Lung (tissue), 12 donors: ENCODE results near the gene PRPS2. TPM values are rescaled to one million over a fixed set of nuclear protein-coding genes. Genes with fewer than 3 reads are reported as not detected.

Experiments used
- ATAC-seq: fragments of 200-7000 bp; cut with Tn5 transposase; one replicate; pipeline ENCODE4 v1.9.1; 2020; ENCODE audit warnings: moderate number of reproducible peaks; ENCODE audit not compliant: insufficient read depth, low FRiP score
- DNase-seq, 3 donors: peaks; one replicate each; pipeline ENCODE4 v3.0.0-alpha.2; 2013 to 2017
- H3K27ac ChIP-seq, 2 donors: one replicate each; pipeline ENCODE4 v1.5.1; 2013; ENCODE audit warnings: mild to moderate bottlenecking in 2 of 2, moderate library complexity in 2 of 2, control low read depth in 1 of 2, inconsistent platforms in 1 of 2, low read depth in 1 of 2, low read length in 1 of 2
- H3K27me3 ChIP-seq, 3 donors: one replicate each; pipeline ENCODE4 v1.5.1; 2013; ENCODE audit warnings: low read length in 2 of 3; ENCODE audit not compliant: control insufficient read depth in 3 of 3, insufficient read depth in 3 of 3
- H3K36me3 ChIP-seq, 4 donors: one replicate each; pipeline ENCODE4 v1.5.1; 2013; ENCODE audit warnings: low read length in 4 of 4, mild to moderate bottlenecking in 1 of 4, moderate library complexity in 1 of 4; ENCODE audit not compliant: control insufficient read depth in 4 of 4, insufficient read depth in 4 of 4
- H3K4me1 ChIP-seq, 5 donors: one replicate each; pipeline ENCODE4 v1.5.1; 2013; ENCODE audit warnings: low read length in 5 of 5, mild to moderate bottlenecking in 2 of 5, moderate library complexity in 1 of 5; ENCODE audit not compliant: control insufficient read depth in 5 of 5, insufficient read depth in 5 of 5
- H3K4me3 ChIP-seq: one replicate; pipeline ENCODE4 v1.5.1; 2013; ENCODE audit warnings: mild to moderate bottlenecking, control low read depth, moderate library complexity
- H3K9ac ChIP-seq, 2 donors: one replicate each; pipeline ENCODE4 v1.5.1; 2013; ENCODE audit warnings: low read length in 2 of 2, control low read depth in 1 of 2; ENCODE audit not compliant: insufficient read depth in 1 of 2
- H3K9me3 ChIP-seq, 4 donors: one replicate each; pipeline ENCODE4 v1.5.1; 2013; ENCODE audit warnings: low read length in 3 of 4, mild to moderate bottlenecking in 1 of 4, moderate library complexity in 1 of 4; ENCODE audit not compliant: control insufficient read depth in 4 of 4, insufficient read depth in 3 of 4
- CTCF ChIP-seq: IDR thresholded peaks from 2 replicates; pipeline ENCODE4 v1.5.1; 2012; ENCODE audit warnings: mild to moderate bottlenecking; ENCODE audit errors: control extremely low read depth, extremely low read depth
- WGBS, 2 donors: extraction: QIAGEN DNeasy Blood & Tissue Kit; methylation state at CpG; one replicate each; pipeline ENCODE4 v1.1.7; 2013; 5-methylcytosine and 5-hydroxymethylcytosine counted together
- polyA plus RNA-seq, 2 donors: library from polyadenylated mRNA; stranded (reverse); fragments of 200-250 nt; gene quantifications; one replicate each; pipeline ENCODE4 v1.2.1, GENCODE V29; 2013
- total RNA-seq, 2 donors: library from RNA; depleted of rRNA in 1 of 2; stranded (reverse); fragments of >200 nt in 1 of 2; gene quantifications; one replicate each; pipeline ENCODE4 v1.2.1, GENCODE V29; 2014 to 2021
- donor health status: control.
- donor health status: control.
- donor health status: Bipolar disorder and iron deficiency.
- donor health status: healthy.
- donor health status: DM: yes; HTN: yes; CAD: no.

PRPS2 gene
- total and polyA plus RNA-seq, 4 donors = 12.6 to 29.6 (median 23.6) TPM

- WGBS, 2 donors = 50 to 64% methylated on average over 4 of the region's 4 CpGs
- no peaks in the 10 kb centered on the region for H3K36me3 ChIP-seq
- DNase-seq (peak; percentile 17 to 75 (median 50)), ATAC-seq (no peak)
- peaks cover 0 to 5% (median 0%) of the 10 kb centered on the region in 5 donors for H3K4me1 ChIP-seq
- H3K27me3 ChIP-seq = peaks cover 0 to 19% (median 15%) of the 10 kb centered on the region in 3 donors
- H3K4me3 ChIP-seq = no peak overlapping the region
- TF ChIP-seq CTCF = no peak
- H3K27ac ChIP-seq = no peak overlapping the region
- H3K9ac ChIP-seq = no peak overlapping the region
- H3K9me3 ChIP-seq = no peaks in the 10 kb centered on the region
Observed at GRCh38 chrX:12779534-12779933, 11.7 kb upstream of the PRPS2 start.

- TF ChIP-seq CTCF = no peak
- H3K27ac ChIP-seq = no peak overlapping the region
- peaks cover 0 to 12% (median 0%) of the 10 kb centered on the region in 4 donors for H3K9me3 ChIP-seq
- no peaks in the 10 kb centered on the region for H3K36me3 ChIP-seq
- DNase-seq (no peak), ATAC-seq (no peak)
- H3K27me3 ChIP-seq = peaks cover 0 to 8% (median 7%) of the 10 kb centered on the region in 3 donors
- H3K4me1 ChIP-seq = no peaks in the 10 kb centered on the region
- 92 to 100% methylated on average over 1 of the region's 1 CpG for WGBS, 2 donors
- no peak overlapping the region for H3K4me3 ChIP-seq
- H3K9ac ChIP-seq = no peak overlapping the region
Observed at GRCh38 chrX:12788645-12789044, 2.6 kb upstream of the PRPS2 start.

- peaks cover 0 to 9% (median 3%) of the 10 kb centered on the region in 3 donors for H3K27me3 ChIP-seq
- H3K4me3 ChIP-seq = no peak overlapping the region
- peaks cover 0 to 18% (median 0%) of the 10 kb centered on the region in 4 donors for H3K9me3 ChIP-seq
- TF ChIP-seq CTCF = no peak
- ATAC-seq (no peak), DNase-seq (no peak)
- H3K4me1 ChIP-seq = no peaks in the 10 kb centered on the region
- H3K27ac ChIP-seq = no peak overlapping the region
- H3K36me3 ChIP-seq = no peaks in the 10 kb centered on the region
- WGBS, 2 donors = 70 to 97% methylated on average over 4 of the region's 4 CpGs
- no peak overlapping the region for H3K9ac ChIP-seq
Observed at GRCh38 chrX:12789976-12790375, 1.2 kb upstream of the PRPS2 start.

GRCh38 chrX:12790885-12791256 is 341 bp upstream of the PRPS2 start:
- Histone ChIP-seq H3K9ac (no peak overlapping the region), H3K4me3 (peak overlapping the region; percentile 73), H3K36me3 (no peaks in the 10 kb centered on the region), H3K27me3 (peaks cover 0 to 13% (median 3%) of the 10 kb centered on the region in 3 donors), H3K27ac (no peak overlapping the region), H3K9me3 (peaks cover 0 to 18% (median 0%) of the 10 kb centered on the region in 4 donors), H3K4me1 (no peaks in the 10 kb centered on the region)
- ATAC-seq (no peak), DNase-seq (no peak)
- 0 to 31% methylated on average over 18 to 21 of the region's 21 CpGs for whole genome bisulfite sequencing, 2 donors
- TF ChIP-seq CTCF = no peak
